ENCODE results near the gene STAB2. TPM values are rescaled to one million over a fixed set of nuclear protein-coding genes. Genes with fewer than 3 reads are reported as not detected.

The STAB2 gene
- total RNA-seq, 2 experiments from 2014 or later = not detected

GRCh38 chr12:103813426-103813825, 226.4 kb downstream of the STAB2 start:
- Mint-ChIP-seq H3K27ac (no peak overlapping the region), H3K9me3 (no peaks in the 10 kb centered on the region), H3K4me1 (no peaks in the 10 kb centered on the region), H3K4me3 (no peak overlapping the region), H3K27me3 (no peaks in the 10 kb centered on the region), H3K36me3 (peaks cover 5% of the 10 kb centered on the region)
- DNase-seq (no peak), ATAC-seq (ENCODE audit: low read depth) (no peak)
- POLR2A ChIA-PET = no interaction called here

GRCh38 chr12:103813949-103814348, 226.9 kb downstream of the STAB2 start:
- ATAC-seq (ENCODE audit: low read depth) (no peak), DNase-seq (no peak)
- Mint-ChIP-seq H3K36me3 (peaks cover 5% of the 10 kb centered on the region), H3K27me3 (no peaks in the 10 kb centered on the region), H3K4me1 (no peaks in the 10 kb centered on the region), H3K27ac (no peak overlapping the region), H3K9me3 (no peaks in the 10 kb centered on the region), H3K4me3 (no peak overlapping the region)
- POLR2A ChIA-PET = no interaction called here

- ATAC-seq (ENCODE audit: low read depth) = no peak
- H3K36me3 Mint-ChIP-seq = peaks cover 3% of the 10 kb centered on the region
- H3K27ac Mint-ChIP-seq = no peak overlapping the region
- no peak overlapping the region for H3K4me3 Mint-ChIP-seq
- POLR2A ChIA-PET = no interaction called here
- no peak for DNase-seq
- H3K27me3 Mint-ChIP-seq = no peaks in the 10 kb centered on the region
- H3K4me1 Mint-ChIP-seq = no peaks in the 10 kb centered on the region
- H3K9me3 Mint-ChIP-seq = no peaks in the 10 kb centered on the region
Observed at GRCh38 chr12:103814436-103814835, 227.4 kb downstream of the STAB2 start.

Other genes starting within 250 kb of the STAB2 start
- 1 to 10 TPM; 4.8 to 5.4 TPM for gene C12orf42, start 91.3 kb upstream of the STAB2 start, total RNA-seq